Stimulated activated CD8-positive, alpha-beta memory T cell treated with anti-CD3 and anti-CD28 coated beads, Interleukin-2, amount 100 ng/mL, for 1 hour (primary cell): ENCODE results near the gene TMPRSS6.

Source experiments
- DNase-seq, 2 donors: peaks; one replicate each; pipeline ENCODE4 v3.0.0-alpha.2; 2020; ENCODE audit warnings: low read depth in 2 of 2

The TMPRSS6 gene

GRCh38 chr22:37109242-37109917 lies at the start of gene TMPRSS6:
TSS of gene TMPRSS6 (minus strand) at chr22:37109713. CDS start at chr22:37103417, 6,296 bp downstream.
- no peak for DNase-seq

GRCh38 chr22:37158963-37159290 lies 49.4 kb upstream of the TMPRSS6 start:
- no peak for DNase-seq

GRCh38 chr22:37157516-37158285 lies 48.2 kb upstream of the TMPRSS6 start:
- DNase-seq, result no peak

- no peak for DNase-seq
Observed at GRCh38 chr22:37156686-37157435, 47.3 kb upstream of the TMPRSS6 start.

- DNase-seq, result no peak
Observed at GRCh38 chr22:37155971-37156370, 46.5 kb upstream of the TMPRSS6 start.

- DNase-seq, result no peak
Observed at GRCh38 chr22:37154925-37155712, 45.6 kb upstream of the TMPRSS6 start.

GRCh38 chr22:37153901-37154300 lies 44.4 kb upstream of the TMPRSS6 start:
- DNase-seq, result no peak

GRCh38 chr22:37151401-37151800 lies 41.9 kb upstream of the TMPRSS6 start:
- DNase-seq, result no peak

- no peak for DNase-seq
Observed at GRCh38 chr22:37150701-37151100, 41.2 kb upstream of the TMPRSS6 start.

GRCh38 chr22:37148742-37149665 lies 39.5 kb upstream of the TMPRSS6 start:
- no peak for DNase-seq

GRCh38 chr22:37148031-37148651 lies 38.6 kb upstream of the TMPRSS6 start:
- DNase-seq, result no peak

GRCh38 chr22:37147186-37147990 lies 37.9 kb upstream of the TMPRSS6 start:
- DNase-seq, result no peak

- no peak for DNase-seq
Observed at GRCh38 chr22:37146507-37147180, 37.1 kb upstream of the TMPRSS6 start.

- DNase-seq, result no peak
Observed at GRCh38 chr22:37146051-37146385, 36.5 kb upstream of the TMPRSS6 start.

- no peak for DNase-seq
Observed at GRCh38 chr22:37145180-37146050, 35.9 kb upstream of the TMPRSS6 start.

- DNase-seq, result no peak
Observed at GRCh38 chr22:37144180-37144554, 34.7 kb upstream of the TMPRSS6 start.

- no peak for DNase-seq
Observed at GRCh38 chr22:37141971-37142370, 32.5 kb upstream of the TMPRSS6 start.

GRCh38 chr22:37141476-37141875 lies 32.0 kb upstream of the TMPRSS6 start:
- no peak for DNase-seq
